HL-60 (cell line): ENCODE results near the gene ABCA8.
"Not testable (repeated sequence)": the region's sequence is repeated elsewhere in the genome, so short reads cannot be mapped to it uniquely, and the experiment has no call there.

Experiments
- DNase-seq, 2 experiments: peaks; one replicate each; pipeline ENCODE4 v3.0.0-alpha.2; 2010 to 2020; ENCODE audit warnings: low read depth in 1 of 2, low spot score in 1 of 2
- H3K27ac ChIP-seq: fragments of 250-450 bp; sonication (Bioruptor Pico); replicated peaks from 2 replicates; pipeline ENCODE4 v1.5.1; 2020; ENCODE audit warnings: mild to moderate bottlenecking, moderate library complexity
- H3K27me3 ChIP-seq: fragments of 250-450 bp; sonication (Bioruptor Pico); 2 replicates; pipeline ENCODE4 v1.5.1; 2021; ENCODE audit warnings: mild to moderate bottlenecking, moderate library complexity; ENCODE audit not compliant: insufficient read depth, poor library complexity, severe bottlenecking
- H3K4me3 ChIP-seq: replicated peaks from 2 replicates; pipeline ENCODE4 v1.5.1; 2011; ENCODE audit warnings: mild to moderate bottlenecking, control low read depth, low read length; ENCODE audit not compliant: insufficient read depth
- GABPA ChIP-seq: IDR thresholded peaks from 2 replicates; pipeline ENCODE4 v1.6.1; 2012; ENCODE audit warnings: low read depth
- POLR2AphosphoS5 ChIP-seq: IDR thresholded peaks from 2 replicates; pipeline ENCODE4 v1.6.1; 2012; ENCODE audit warnings: low read depth
- SPI1 ChIP-seq: IDR thresholded peaks from 2 replicates; pipeline ENCODE4 v1.6.1; 2012; ENCODE audit warnings: low read depth, mild to moderate bottlenecking, borderline replicate concordance
- TF ChIP-seq, protein P1 (sequence below): IDR thresholded peaks from one replicate; pipeline ENCODE4 v1.5.1; 2011; ENCODE audit warnings: low read length, control low read depth, inconsistent platforms; ENCODE audit not compliant: insufficient read depth
- TF ChIP-seq, protein P2 (sequence below): IDR thresholded peaks from 2 replicates; pipeline ENCODE4 v1.6.1; 2012; ENCODE audit warnings: low read depth; ENCODE audit not compliant: insufficient replicate concordance

Gene ABCA8

DNA sequence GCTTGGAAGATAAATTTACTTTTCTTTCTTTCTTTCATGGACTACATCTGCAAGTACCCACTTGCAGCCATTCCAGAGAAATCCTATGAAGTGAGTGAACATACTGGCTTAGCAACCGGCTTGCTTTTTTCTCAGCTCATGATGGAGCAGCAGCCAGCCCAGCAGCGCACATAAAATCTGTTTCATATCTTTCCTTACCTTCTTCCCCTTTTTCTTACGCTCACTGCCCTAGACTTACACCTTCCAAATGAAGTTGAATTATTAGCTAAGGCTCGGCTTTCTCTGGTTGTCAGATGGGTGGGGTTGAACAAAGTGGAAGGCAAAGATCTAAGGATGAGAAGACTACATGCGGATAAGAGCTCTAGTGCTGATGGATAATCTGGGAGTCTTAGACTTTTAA is 13.9 kb upstream of the ABCA8 start:
- no peak overlapping the region for H3K27ac ChIP-seq
- TF ChIP-seq GABPA: no peak
- TF ChIP-seq POLR2AphosphoS5: no peak
- TF ChIP-seq, protein P1, sequence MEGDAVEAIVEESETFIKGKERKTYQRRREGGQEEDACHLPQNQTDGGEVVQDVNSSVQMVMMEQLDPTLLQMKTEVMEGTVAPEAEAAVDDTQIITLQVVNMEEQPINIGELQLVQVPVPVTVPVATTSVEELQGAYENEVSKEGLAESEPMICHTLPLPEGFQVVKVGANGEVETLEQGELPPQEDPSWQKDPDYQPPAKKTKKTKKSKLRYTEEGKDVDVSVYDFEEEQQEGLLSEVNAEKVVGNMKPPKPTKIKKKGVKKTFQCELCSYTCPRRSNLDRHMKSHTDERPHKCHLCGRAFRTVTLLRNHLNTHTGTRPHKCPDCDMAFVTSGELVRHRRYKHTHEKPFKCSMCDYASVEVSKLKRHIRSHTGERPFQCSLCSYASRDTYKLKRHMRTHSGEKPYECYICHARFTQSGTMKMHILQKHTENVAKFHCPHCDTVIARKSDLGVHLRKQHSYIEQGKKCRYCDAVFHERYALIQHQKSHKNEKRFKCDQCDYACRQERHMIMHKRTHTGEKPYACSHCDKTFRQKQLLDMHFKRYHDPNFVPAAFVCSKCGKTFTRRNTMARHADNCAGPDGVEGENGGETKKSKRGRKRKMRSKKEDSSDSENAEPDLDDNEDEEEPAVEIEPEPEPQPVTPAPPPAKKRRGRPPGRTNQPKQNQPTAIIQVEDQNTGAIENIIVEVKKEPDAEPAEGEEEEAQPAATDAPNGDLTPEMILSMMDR: no peak
- no peak for DNase-seq
- H3K27me3 ChIP-seq: no peaks in the 10 kb centered on the region
- no peak overlapping the region for H3K4me3 ChIP-seq

DNA sequence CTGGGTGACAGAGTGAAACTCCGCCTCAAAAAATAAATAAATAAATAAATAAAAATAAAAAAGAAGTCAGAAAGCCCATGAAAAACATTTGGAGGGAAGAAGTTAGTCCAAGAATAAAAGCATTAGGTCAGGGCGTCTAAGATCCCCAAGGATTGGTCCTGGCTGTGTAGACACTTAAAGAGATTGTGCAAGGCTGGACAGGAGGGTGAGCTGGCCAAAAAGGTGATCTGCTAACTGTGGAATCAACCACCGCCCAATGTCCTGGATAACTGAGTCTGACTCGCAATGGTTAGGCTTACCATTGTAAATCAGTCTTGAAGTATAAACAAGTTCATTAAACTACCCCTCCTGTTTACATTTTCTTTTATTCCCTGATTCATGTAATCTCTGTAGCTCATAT is 8.8 kb upstream of the ABCA8 start:
- TF ChIP-seq, protein P2, sequence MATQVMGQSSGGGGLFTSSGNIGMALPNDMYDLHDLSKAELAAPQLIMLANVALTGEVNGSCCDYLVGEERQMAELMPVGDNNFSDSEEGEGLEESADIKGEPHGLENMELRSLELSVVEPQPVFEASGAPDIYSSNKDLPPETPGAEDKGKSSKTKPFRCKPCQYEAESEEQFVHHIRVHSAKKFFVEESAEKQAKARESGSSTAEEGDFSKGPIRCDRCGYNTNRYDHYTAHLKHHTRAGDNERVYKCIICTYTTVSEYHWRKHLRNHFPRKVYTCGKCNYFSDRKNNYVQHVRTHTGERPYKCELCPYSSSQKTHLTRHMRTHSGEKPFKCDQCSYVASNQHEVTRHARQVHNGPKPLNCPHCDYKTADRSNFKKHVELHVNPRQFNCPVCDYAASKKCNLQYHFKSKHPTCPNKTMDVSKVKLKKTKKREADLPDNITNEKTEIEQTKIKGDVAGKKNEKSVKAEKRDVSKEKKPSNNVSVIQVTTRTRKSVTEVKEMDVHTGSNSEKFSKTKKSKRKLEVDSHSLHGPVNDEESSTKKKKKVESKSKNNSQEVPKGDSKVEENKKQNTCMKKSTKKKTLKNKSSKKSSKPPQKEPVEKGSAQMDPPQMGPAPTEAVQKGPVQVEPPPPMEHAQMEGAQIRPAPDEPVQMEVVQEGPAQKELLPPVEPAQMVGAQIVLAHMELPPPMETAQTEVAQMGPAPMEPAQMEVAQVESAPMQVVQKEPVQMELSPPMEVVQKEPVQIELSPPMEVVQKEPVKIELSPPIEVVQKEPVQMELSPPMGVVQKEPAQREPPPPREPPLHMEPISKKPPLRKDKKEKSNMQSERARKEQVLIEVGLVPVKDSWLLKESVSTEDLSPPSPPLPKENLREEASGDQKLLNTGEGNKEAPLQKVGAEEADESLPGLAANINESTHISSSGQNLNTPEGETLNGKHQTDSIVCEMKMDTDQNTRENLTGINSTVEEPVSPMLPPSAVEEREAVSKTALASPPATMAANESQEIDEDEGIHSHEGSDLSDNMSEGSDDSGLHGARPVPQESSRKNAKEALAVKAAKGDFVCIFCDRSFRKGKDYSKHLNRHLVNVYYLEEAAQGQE: no peak
- TF ChIP-seq GABPA (no peak), SPI1 (no peak), POLR2AphosphoS5 (no peak)
- TF ChIP-seq, protein P1: no peak
- DNase-seq: no peak
- H3K27ac ChIP-seq: no peak overlapping the region
- no peak overlapping the region for H3K4me3 ChIP-seq
- H3K27me3 ChIP-seq: no peaks in the 10 kb centered on the region

DNA sequence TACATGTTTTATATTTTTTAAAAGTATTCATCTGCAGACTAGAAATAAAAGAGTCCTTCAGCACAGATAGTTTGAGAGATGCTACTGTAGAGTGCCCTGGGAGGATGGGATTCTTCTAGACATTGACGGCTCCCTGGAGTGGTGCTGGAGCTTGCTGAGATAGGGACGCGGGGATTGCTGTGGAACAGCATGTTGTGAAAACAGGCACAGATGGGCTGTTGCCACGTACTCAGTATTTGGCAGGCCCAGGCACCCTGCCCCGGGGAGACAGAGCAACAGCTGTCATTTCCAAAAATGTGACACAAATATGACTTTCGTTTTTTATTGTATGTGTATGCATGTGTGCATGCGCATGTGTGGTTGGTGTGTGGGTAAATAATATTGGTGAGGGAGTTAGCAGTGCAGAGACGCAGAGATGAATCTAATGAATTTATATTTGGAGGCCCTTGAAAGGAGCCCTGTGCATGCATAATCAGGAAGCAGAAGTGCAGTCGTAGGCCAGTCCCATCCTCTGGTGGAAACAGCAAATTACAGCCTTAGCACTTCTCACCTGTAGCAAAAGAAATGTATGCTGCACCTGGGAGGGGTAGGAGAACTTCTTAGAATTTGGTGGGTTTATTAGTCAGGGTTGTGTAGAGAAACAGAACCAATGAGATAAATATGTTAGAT is 6.2 kb upstream of the ABCA8 start:
- no peak for DNase-seq
- no peak overlapping the region for H3K27ac ChIP-seq
- no peaks in the 10 kb centered on the region for H3K27me3 ChIP-seq
- no peak overlapping the region for H3K4me3 ChIP-seq
- peak; percentile 25; the same call in 1 of the 2 replicates for TF ChIP-seq SPI1
- TF ChIP-seq, protein P1: no peak

DNA sequence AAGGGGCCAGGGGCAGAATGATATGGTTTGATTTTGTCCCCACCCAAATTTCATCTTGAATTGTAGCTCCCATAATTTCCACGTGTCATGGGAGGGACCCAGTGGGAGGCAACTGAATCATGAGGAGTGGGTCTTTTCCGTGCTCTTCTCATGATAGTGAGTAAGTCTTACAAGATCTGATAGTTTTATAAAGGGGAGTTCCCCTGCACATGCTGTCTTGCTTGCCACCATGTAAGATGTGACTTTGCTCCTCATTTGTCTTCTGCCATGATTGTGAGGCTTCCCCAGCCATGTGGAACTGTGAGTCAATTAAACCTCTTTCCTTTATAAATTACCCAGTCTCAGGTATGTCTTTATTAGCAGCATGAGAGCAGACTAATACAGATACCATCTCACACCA is 3.9 kb upstream of the ABCA8 start:
- H3K27ac ChIP-seq, DNase-seq, H3K27me3 ChIP-seq, H3K4me3 ChIP-seq: not testable (repeated sequence)

DNA sequence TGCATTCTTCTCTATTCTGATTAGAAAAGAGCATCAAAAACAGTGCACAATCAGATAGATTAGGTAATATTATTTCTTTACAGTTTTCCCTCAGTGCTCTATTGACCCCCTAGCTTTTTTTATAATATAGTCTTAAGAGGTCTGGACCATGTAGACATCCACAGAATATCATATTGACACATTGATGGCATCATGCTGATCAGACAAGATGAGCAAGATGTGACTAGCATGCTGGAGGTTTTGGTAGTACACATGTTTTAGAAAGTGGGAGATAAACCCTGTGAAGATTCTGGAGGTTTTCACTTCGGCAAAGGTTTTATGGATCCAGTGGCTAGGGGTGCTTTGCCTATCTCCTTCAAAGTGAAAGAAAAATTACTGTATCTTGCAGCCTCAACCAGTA is 2.8 kb upstream of the ABCA8 start:
- DNase-seq: no peak

More for the DNA sequence above, 2.8 kb upstream of the ABCA8 start:
- no peaks in the 10 kb centered on the region for H3K27me3 ChIP-seq
- no peak overlapping the region for H3K4me3 ChIP-seq
- no peak overlapping the region for H3K27ac ChIP-seq
- TF ChIP-seq, protein P2: no peak
- TF ChIP-seq GABPA (no peak), SPI1 (no peak), POLR2AphosphoS5 (no peak)
- TF ChIP-seq, protein P1: no peak
